ENCODE data around the gene CPLX1.
"Not testable (repeated sequence)": the region's sequence is repeated elsewhere in the genome, so short reads cannot be mapped to it uniquely, and the experiment has no call there.

Gene CPLX1

GRCh38 chr4:791252-791897 is 34.6 kb downstream of the CPLX1 start:
- no peak for DNase-seq

GRCh38 chr4:790466-790820 is 35.5 kb downstream of the CPLX1 start:
- no peak for DNase-seq

GRCh38 chr4:789571-790465 is 36.1 kb downstream of the CPLX1 start:
- no peak for DNase-seq

- DNase-seq: no peak
Observed at GRCh38 chr4:788636-789297, 37.2 kb downstream of the CPLX1 start.

GRCh38 chr4:788006-788635 is 37.8 kb downstream of the CPLX1 start:
- DNase-seq: no peak

- DNase-seq: no peak
Observed at GRCh38 chr4:787561-787981, 38.4 kb downstream of the CPLX1 start.

GRCh38 chr4:786861-787300 is 39.0 kb downstream of the CPLX1 start:
- DNase-seq: no peak

GRCh38 chr4:786074-786741 is 39.7 kb downstream of the CPLX1 start:
- DNase-seq: no peak

GRCh38 chr4:785332-786073 is 40.4 kb downstream of the CPLX1 start:
- no peak for DNase-seq

GRCh38 chr4:784401-785331 is 41.3 kb downstream of the CPLX1 start:
- DNase-seq: no peak

- peak; percentile 99 for DNase-seq
Observed at GRCh38 chr4:781493-782216, 44.3 kb downstream of the CPLX1 start.

- no peak for DNase-seq
Observed at GRCh38 chr4:780716-781492, 45.0 kb downstream of the CPLX1 start.

- DNase-seq: not testable (repeated sequence)
Observed at GRCh38 chr4:780255-780654, 45.7 kb downstream of the CPLX1 start.

GRCh38 chr4:779555-779954 is 46.4 kb downstream of the CPLX1 start:
- DNase-seq: no peak

GRCh38 chr4:777520-778262 is 48.2 kb downstream of the CPLX1 start:
- DNase-seq: no peak

GRCh38 chr4:776743-777441 is 49.0 kb downstream of the CPLX1 start:
- no peak for DNase-seq

- not testable (repeated sequence) for DNase-seq
Observed at GRCh38 chr4:775485-775884, 50.4 kb downstream of the CPLX1 start.

Data from activated T-cell treated with anti-CD3 and anti-CD28 coated beads, Interleukin-2, amount 50 U/mL, for 1 hour (primary cell).